Measurements from ENCODE around the gene GRK7.
"Not testable (repeated sequence)": the region's sequence is repeated elsewhere in the genome, so short reads cannot be mapped to it uniquely, and the experiment has no call there.

GRK7 gene

GRCh38 chr3:141796081-141796888, 33.1 kb downstream of the GRK7 start:
- DNase-seq: no peak

- DNase-seq: no peak
Measured at GRCh38 chr3:141796889-141797781, 33.9 kb downstream of the GRK7 start.

- no peak for DNase-seq
Measured at GRCh38 chr3:141797819-141798447, 34.7 kb downstream of the GRK7 start.

- no peak for DNase-seq
Measured at GRCh38 chr3:141798448-141798845, 35.2 kb downstream of the GRK7 start.

- no peak for DNase-seq
Measured at GRCh38 chr3:141802316-141803077, 39.3 kb downstream of the GRK7 start.

- DNase-seq: not testable (repeated sequence)
Measured at GRCh38 chr3:141803538-141803937, 40.3 kb downstream of the GRK7 start.

GRCh38 chr3:141804447-141804777, 41.2 kb downstream of the GRK7 start:
- no peak for DNase-seq

GRCh38 chr3:141804778-141805639, 41.8 kb downstream of the GRK7 start:
- no peak for DNase-seq

GRCh38 chr3:141807277-141808033, 44.2 kb downstream of the GRK7 start:
- no peak for DNase-seq

- DNase-seq: no peak
Measured at GRCh38 chr3:141808586-141808985, 45.4 kb downstream of the GRK7 start.

- no peak for DNase-seq
Measured at GRCh38 chr3:141810161-141810560, 47.0 kb downstream of the GRK7 start.

- no peak for DNase-seq
Measured at GRCh38 chr3:141811348-141811747, 48.1 kb downstream of the GRK7 start.

- peak; percentile 49 for DNase-seq
Measured at GRCh38 chr3:141812084-141812483, 48.9 kb downstream of the GRK7 start.

GRCh38 chr3:141812586-141812985, 49.4 kb downstream of the GRK7 start:
- DNase-seq: no peak
